Measurements from ENCODE around the gene PRKAR2A.

DNA sequence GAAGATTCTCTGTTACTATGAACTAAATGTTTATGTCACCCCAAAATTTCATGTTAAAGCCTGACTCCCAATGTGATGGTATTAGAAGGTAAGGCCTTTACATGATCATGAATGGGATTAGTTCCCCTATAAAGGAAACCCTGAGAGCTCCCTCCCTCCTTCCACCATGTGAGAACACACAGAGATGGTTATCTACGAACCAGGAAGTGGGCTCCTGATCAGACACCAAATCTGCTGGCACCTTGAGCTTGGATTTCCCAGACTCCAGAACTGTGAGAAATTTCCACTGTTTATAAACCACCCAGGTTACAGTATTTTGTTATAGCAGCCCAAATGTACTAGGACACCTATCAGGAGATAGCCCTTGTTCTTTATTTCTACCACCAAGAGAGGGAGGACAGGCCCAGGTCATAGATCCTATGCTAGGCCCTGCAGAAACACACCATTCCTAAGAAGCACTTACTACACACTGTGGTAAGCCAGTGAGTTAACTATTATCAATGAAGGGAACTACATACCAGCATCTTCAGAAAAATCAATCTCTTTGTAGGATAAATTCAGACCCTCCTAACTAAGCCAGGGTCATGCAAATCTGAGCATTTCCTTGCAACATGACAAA is 59.0 kb downstream of the PRKAR2A start:
- no peak for TF ChIP-seq CTCF (IDR thresholded peaks at IDR 0.05)
- no peak for TF ChIP-seq ZFX (IDR thresholded peaks at IDR 0.05; ENCODE audit: borderline replicate concordance)

Measured in 22Rv1 (cell line).